Measurements from ENCODE around the gene TANK.

DNA sequence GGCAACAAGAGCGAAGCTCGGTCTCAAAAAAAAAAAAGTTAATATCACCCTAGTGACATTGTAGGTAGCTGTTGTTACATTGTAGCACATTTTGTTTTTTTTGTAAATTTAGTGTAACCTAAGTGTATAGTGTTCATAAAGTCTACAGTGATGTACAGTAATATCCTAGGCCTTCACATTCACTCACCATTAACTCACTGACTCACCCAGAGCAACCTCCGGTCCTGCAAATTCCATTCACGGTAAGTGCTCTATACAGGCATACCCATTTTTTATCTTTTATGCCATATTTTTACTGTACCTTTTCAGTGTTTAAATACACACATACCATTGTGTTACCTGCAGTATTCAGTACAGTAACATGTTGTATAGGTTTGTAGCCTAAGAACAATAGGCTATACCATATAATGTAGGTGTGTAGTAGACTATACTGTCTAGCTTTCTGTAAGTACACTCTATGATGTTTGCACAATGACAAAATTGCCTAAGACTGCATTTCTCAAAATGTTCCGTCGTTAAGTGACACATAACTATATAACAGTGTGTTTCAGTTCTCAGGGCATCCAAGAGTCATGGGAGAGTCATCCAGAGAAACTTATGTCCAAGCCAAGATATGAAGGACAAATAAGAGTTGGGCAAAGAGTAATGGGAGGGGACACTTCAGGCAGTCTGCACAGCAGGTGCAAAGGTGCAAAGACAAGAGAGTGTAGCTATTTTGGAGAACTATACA lies 68.4 kb downstream of the TANK start:
- TF ChIP-seq POLR2AphosphoS5 (IDR thresholded peaks at IDR 0.05), result no peak
- TF ChIP-seq, protein P1, sequence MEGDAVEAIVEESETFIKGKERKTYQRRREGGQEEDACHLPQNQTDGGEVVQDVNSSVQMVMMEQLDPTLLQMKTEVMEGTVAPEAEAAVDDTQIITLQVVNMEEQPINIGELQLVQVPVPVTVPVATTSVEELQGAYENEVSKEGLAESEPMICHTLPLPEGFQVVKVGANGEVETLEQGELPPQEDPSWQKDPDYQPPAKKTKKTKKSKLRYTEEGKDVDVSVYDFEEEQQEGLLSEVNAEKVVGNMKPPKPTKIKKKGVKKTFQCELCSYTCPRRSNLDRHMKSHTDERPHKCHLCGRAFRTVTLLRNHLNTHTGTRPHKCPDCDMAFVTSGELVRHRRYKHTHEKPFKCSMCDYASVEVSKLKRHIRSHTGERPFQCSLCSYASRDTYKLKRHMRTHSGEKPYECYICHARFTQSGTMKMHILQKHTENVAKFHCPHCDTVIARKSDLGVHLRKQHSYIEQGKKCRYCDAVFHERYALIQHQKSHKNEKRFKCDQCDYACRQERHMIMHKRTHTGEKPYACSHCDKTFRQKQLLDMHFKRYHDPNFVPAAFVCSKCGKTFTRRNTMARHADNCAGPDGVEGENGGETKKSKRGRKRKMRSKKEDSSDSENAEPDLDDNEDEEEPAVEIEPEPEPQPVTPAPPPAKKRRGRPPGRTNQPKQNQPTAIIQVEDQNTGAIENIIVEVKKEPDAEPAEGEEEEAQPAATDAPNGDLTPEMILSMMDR (IDR thresholded peaks at IDR 0.05), result no peak
